HCT116 (cell line): ENCODE results near the gene SLC24A3. TPM values are rescaled to one million over a fixed set of nuclear protein-coding genes. Genes with fewer than 3 reads are reported as not detected.

Source experiments
- ATAC-seq: fragments of 200-7000 bp; cut with Tn5 transposase; 2 replicates; pipeline ENCODE4 v1.9.1; 2020; ENCODE audit warnings: mild to moderate bottlenecking, moderate library complexity
- BruUV-seq: library from RNA; stranded (reverse); fragments of 400-500 nt; replicated peaks from 2 replicates; lab custom pipeline; 2021; lab: Mats Ljungman, UMichigan
- CTCF ChIA-PET: fragments of 300-600 bp; sonication (Branson Sonifier 250); formaldehyde crosslinking; loops from one replicate; lab custom pipeline; 2021; ENCODE audit warnings: antibody characterized with exemption; lab: Charles Lee
- POLR2A ChIA-PET: fragments of 300-600, 350-600 bp; sonication (Branson Sonifier 250); formaldehyde crosslinking; loops from one replicate; lab custom pipeline; 2021; ENCODE audit warnings: antibody characterized with exemption; lab: Charles Lee
- RAD21 ChIA-PET, 2 experiments: fragments of 300-600 bp; sonication (Branson Sonifier 250); formaldehyde crosslinking; loops; one replicate each; lab custom pipeline; 2023; ENCODE audit warnings: low total read pairs in 2 of 2; ENCODE audit not compliant: uncharacterized antibody in 2 of 2, unreplicated experiment in 2 of 2, low non-redundant PET in 1 of 2; lab: Charles Lee
- DNase-seq: peaks from one replicate; pipeline ENCODE4 v3.0.0-alpha.2; 2010; ENCODE audit warnings: low read depth, low spot score
- H2AFZ ChIP-seq: fragments of 200-600 bp; shearing (Covaris generic), sonication (generic); 2 replicates; pipeline ENCODE4 v1.6.1; 2017; ENCODE audit warnings: low read depth, mixed run types, mixed read lengths, antibody characterized with exemption, low read length; ENCODE audit not compliant: poor library complexity, severe bottlenecking
- H3K27ac ChIP-seq: 2 replicates; pipeline ENCODE4 v1.5.1; 2012; ENCODE audit warnings: low read depth, low read length
- H3K27me3 ChIP-seq: fragments of 200-600 bp; sonication (generic); 2 replicates; pipeline ENCODE4 v1.6.1; 2016; ENCODE audit warnings: mixed run types, low read length, mixed read lengths; ENCODE audit not compliant: insufficient read depth
- H3K36me3 ChIP-seq, 2 experiments: fragments of 200-500 bp in 1 of 2; fragments of 200-600 bp in 1 of 2; sonication (Bioruptor generic) in 1 of 2; sonication (generic) in 1 of 2; 2 replicates each; pipeline versions ENCODE4 v1.5.1 to v1.6.1; 2014 to 2016; ENCODE audit warnings: low read length in 2 of 2, inconsistent platforms in 1 of 2, mixed read lengths in 1 of 2, mixed run types in 1 of 2; ENCODE audit not compliant: insufficient read depth in 2 of 2, control insufficient read depth in 1 of 2
- H3K4me1 ChIP-seq, 2 experiments: fragments of 200-600 bp in 1 of 2; sonication (generic) in 1 of 2; 2 replicates each; pipeline versions ENCODE4 v1.5.1 to v1.6.1; 2012 to 2017; ENCODE audit warnings: low read length in 2 of 2, inconsistent platforms in 1 of 2, mild to moderate bottlenecking in 1 of 2, mixed read lengths in 1 of 2, mixed run types in 1 of 2, moderate library complexity in 1 of 2; ENCODE audit not compliant: insufficient read depth in 2 of 2, control insufficient read depth in 1 of 2
- H3K4me2 ChIP-seq: fragments of 200-600 bp; sonication (generic); 2 replicates; pipeline ENCODE4 v1.6.1; 2017; ENCODE audit warnings: mixed run types, low read length, mixed read lengths
- H3K4me3 ChIP-seq, 2 experiments: fragments of 200-600 bp in 1 of 2; sonication (generic) in 1 of 2; replicated peaks in 1 of 2; 2 replicates each; pipeline ENCODE4 v1.5.1; 2011 to 2016; ENCODE audit warnings: low read length in 2 of 2, control low read depth in 1 of 2, low read depth in 1 of 2, mild to moderate bottlenecking in 1 of 2, mixed read lengths in 1 of 2, mixed run types in 1 of 2
- H3K79me2 ChIP-seq: fragments of 200-600 bp; sonication (generic); 2 replicates; pipeline ENCODE4 v1.6.1; 2017; ENCODE audit warnings: mild to moderate bottlenecking, mixed run types, low read length, moderate library complexity, mixed read lengths; ENCODE audit not compliant: insufficient read depth
- H3K9ac ChIP-seq: fragments of 200-600 bp; sonication (generic); 2 replicates; pipeline ENCODE4 v1.6.1; 2016; ENCODE audit warnings: low read length, mixed read lengths
- H3K9me2 ChIP-seq: fragments of 200-600 bp; sonication (generic), shearing (Covaris generic); 2 replicates; pipeline ENCODE4 v1.6.1; 2017; ENCODE audit warnings: mixed run types, mild to moderate bottlenecking, moderate library complexity; ENCODE audit not compliant: insufficient read depth
- H3K9me3 ChIP-seq, 2 experiments: fragments of 200-500 bp in 1 of 2; fragments of 200-600 bp in 1 of 2; sonication (Bioruptor generic) in 1 of 2; sonication (generic) in 1 of 2; 2 replicates each; pipeline ENCODE4 v1.6.1; 2014 to 2017; ENCODE audit warnings: low read length in 2 of 2, mixed read lengths in 2 of 2, inconsistent platforms in 1 of 2, low read depth in 1 of 2, mild to moderate bottlenecking in 1 of 2, mixed run types in 1 of 2, moderate library complexity in 1 of 2; ENCODE audit not compliant: control insufficient read depth in 1 of 2, insufficient read depth in 1 of 2
- H4K20me1 ChIP-seq: fragments of 200-600 bp; sonication (generic), shearing (Covaris generic); 2 replicates; pipeline ENCODE4 v1.6.1; 2017; ENCODE audit warnings: mixed run types, mild to moderate bottlenecking, moderate library complexity; ENCODE audit not compliant: insufficient read depth
- CBX3 ChIP-seq: IDR thresholded peaks from 2 replicates; pipeline ENCODE4 v1.6.1; 2012; ENCODE audit warnings: low read depth
- CEBPB ChIP-seq: IDR thresholded peaks from 2 replicates; pipeline ENCODE4 v1.6.1; 2012; ENCODE audit warnings: low read depth
- EGR1 ChIP-seq: IDR thresholded peaks from 2 replicates; pipeline ENCODE4 v1.6.1; 2012; ENCODE audit warnings: low read depth
- ELF1 ChIP-seq: IDR thresholded peaks from 2 replicates; pipeline ENCODE4 v1.6.1; 2012; ENCODE audit warnings: low read depth, borderline replicate concordance
- EZH2 ChIP-seq: fragments of 200-600 bp; sonication (generic); IDR thresholded peaks from 2 replicates; pipeline ENCODE4 v1.6.1; 2017; ENCODE audit warnings: antibody characterized with exemption, mixed run types
- EZH2phosphoT487 ChIP-seq: fragments of 200-600 bp; IDR thresholded peaks from 2 replicates; pipeline ENCODE4 v1.6.1; 2018; ENCODE audit warnings: antibody characterized with exemption, borderline replicate concordance
- FOSL1 ChIP-seq: IDR thresholded peaks from 2 replicates; pipeline ENCODE4 v1.6.1; 2012; ENCODE audit warnings: low read depth
- JUND ChIP-seq: IDR thresholded peaks from 2 replicates; pipeline ENCODE4 v1.6.1; 2012
- MAX ChIP-seq: IDR thresholded peaks from 2 replicates; pipeline ENCODE4 v1.6.1; 2012
- POLR2AphosphoS5 ChIP-seq: IDR thresholded peaks from 2 replicates; pipeline ENCODE4 v1.6.1; 2011; ENCODE audit warnings: mild to moderate bottlenecking, low read depth, low read length, moderate library complexity
- RAD21 ChIP-seq: IDR thresholded peaks from 2 replicates; pipeline ENCODE4 v1.6.1; 2012; ENCODE audit warnings: low read depth, mild to moderate bottlenecking
- SIN3A ChIP-seq: IDR thresholded peaks from 2 replicates; pipeline ENCODE4 v1.6.1; 2012; ENCODE audit warnings: low read depth
- SRF ChIP-seq: IDR thresholded peaks from 2 replicates; pipeline ENCODE4 v1.6.1; 2012; ENCODE audit warnings: low read depth
- TCF7L2 ChIP-seq: IDR thresholded peaks from 2 replicates; pipeline ENCODE4 v1.7.0; 2011; ENCODE audit warnings: borderline replicate concordance, inconsistent platforms; ENCODE audit not compliant: insufficient read depth, insufficient read length; ENCODE audit errors: extremely low read depth
- YY1 ChIP-seq: IDR thresholded peaks from 2 replicates; pipeline ENCODE4 v1.6.1; 2011; ENCODE audit warnings: low read length, low read depth, moderate library complexity, mild to moderate bottlenecking; ENCODE audit not compliant: insufficient replicate concordance; ENCODE audit errors: extremely low read depth
- ZFX ChIP-seq: fragments of 450-650 bp; IDR thresholded peaks from 2 replicates; pipeline ENCODE4 v1.6.1; 2017
- ZNF274 ChIP-seq: fragments of 200-500 bp; sonication (Bioruptor generic); IDR thresholded peaks from 2 replicates; pipeline ENCODE4 v1.6.1; 2014; ENCODE audit warnings: mild to moderate bottlenecking, low read depth, low read length, inconsistent platforms
- intact Hi-C: fragments of 100-400 bp; cut with micrococcal nuclease; formaldehyde crosslinking; loops from 2 replicates; pipeline ENCODE4 v1.10.0; 2022
- total RNA-seq: library from RNA; stranded (reverse); gene quantifications from one replicate; pipeline ENCODE4 v1.2.1, GENCODE V29; 2021; ENCODE audit not compliant: unreplicated experiment
- TF ChIP-seq, protein P1 (sequence below): IDR thresholded peaks from 2 replicates; pipeline ENCODE4 v1.6.1; 2012; ENCODE audit warnings: low read depth
- TF ChIP-seq, protein P2 (sequence below): IDR thresholded peaks from 2 replicates; pipeline ENCODE4 v1.6.1; 2011; ENCODE audit warnings: mild to moderate bottlenecking, low read length, moderate library complexity; ENCODE audit not compliant: insufficient replicate concordance; ENCODE audit errors: extremely low read depth
- TF ChIP-seq, protein P3 (sequence below), 3 experiments: fragments of 200-600 bp in 1 of 3; sonication (generic) in 1 of 3; IDR thresholded peaks in 2 of 3; conservative IDR thresholded peaks in 1 of 3; 2 replicates each; pipeline ENCODE4 v1.5.1; 2012 to 2017; ENCODE audit warnings: low read depth in 2 of 3, low read length in 2 of 3, antibody characterized with exemption in 1 of 3, borderline replicate concordance in 1 of 3, control low read depth in 1 of 3, mild to moderate bottlenecking in 1 of 3, mixed read lengths in 1 of 3, mixed run types in 1 of 3, moderate library complexity in 1 of 3; ENCODE audit not compliant: insufficient read depth in 1 of 3

Gene SLC24A3
- total RNA-seq, 1 experiment from 2014 or later: not detected

DNA sequence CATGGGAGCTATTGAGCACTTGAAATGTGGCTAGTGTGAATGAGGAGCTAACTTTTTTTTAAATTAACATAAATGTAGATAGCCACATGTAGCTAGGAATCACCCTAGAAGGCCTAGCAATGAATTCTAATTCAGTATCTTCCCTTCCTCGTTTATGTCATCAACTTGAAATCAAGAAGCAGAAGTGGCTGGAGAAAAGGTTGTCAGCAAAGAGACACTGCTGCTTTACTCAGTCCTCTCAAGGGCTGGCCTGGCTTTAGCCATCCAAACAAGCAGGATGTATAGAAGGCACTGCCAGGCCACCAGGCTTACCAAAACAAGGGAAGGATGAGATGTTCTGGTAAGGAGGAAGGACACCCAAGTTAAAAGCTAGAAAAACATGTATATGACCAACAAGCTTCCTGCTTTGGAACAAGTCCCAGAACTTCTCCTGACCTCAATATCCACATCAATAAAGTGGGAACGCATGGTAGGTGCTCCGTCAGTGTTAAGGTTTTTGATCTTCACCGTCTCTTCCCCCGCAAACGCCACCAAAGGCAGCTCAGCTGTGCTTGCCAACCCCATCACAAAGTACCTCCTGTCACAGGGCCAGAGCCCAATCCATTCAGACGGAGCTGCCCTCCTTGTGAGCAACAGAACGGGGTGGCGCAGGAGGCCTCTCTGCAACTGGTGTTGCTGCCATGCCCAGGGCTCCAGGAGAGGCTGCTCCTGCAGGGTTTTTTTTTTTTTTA is 309.8 kb downstream of the SLC24A3 start:
- no peak for DNase-seq
- no peak overlapping the region for H3K4me2 ChIP-seq
- RAD21 ChIA-PET: no interaction called here
- H3K9me3 ChIP-seq: no peaks in the 10 kb centered on the region
- no peak overlapping the region for H3K9ac ChIP-seq
- no peaks in the 10 kb centered on the region for H3K27me3 ChIP-seq
- no TSS peak for BruUV-seq
- no peak overlapping the region for H3K27ac ChIP-seq
- H3K4me1 ChIP-seq: no peaks in the 10 kb centered on the region
- TF ChIP-seq, protein P1, sequence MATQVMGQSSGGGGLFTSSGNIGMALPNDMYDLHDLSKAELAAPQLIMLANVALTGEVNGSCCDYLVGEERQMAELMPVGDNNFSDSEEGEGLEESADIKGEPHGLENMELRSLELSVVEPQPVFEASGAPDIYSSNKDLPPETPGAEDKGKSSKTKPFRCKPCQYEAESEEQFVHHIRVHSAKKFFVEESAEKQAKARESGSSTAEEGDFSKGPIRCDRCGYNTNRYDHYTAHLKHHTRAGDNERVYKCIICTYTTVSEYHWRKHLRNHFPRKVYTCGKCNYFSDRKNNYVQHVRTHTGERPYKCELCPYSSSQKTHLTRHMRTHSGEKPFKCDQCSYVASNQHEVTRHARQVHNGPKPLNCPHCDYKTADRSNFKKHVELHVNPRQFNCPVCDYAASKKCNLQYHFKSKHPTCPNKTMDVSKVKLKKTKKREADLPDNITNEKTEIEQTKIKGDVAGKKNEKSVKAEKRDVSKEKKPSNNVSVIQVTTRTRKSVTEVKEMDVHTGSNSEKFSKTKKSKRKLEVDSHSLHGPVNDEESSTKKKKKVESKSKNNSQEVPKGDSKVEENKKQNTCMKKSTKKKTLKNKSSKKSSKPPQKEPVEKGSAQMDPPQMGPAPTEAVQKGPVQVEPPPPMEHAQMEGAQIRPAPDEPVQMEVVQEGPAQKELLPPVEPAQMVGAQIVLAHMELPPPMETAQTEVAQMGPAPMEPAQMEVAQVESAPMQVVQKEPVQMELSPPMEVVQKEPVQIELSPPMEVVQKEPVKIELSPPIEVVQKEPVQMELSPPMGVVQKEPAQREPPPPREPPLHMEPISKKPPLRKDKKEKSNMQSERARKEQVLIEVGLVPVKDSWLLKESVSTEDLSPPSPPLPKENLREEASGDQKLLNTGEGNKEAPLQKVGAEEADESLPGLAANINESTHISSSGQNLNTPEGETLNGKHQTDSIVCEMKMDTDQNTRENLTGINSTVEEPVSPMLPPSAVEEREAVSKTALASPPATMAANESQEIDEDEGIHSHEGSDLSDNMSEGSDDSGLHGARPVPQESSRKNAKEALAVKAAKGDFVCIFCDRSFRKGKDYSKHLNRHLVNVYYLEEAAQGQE: no peak
- TF ChIP-seq TCF7L2 (no peak), ZNF274 (no peak), SIN3A (no peak), RAD21 (no peak), CEBPB (no peak), POLR2AphosphoS5 (no peak), CBX3 (no peak), SRF (no peak), MAX (no peak), FOSL1 (no peak), YY1 (no peak), EGR1 (no peak), EZH2phosphoT487 (no peak), ZFX (no peak), JUND (no peak), EZH2 (no peak), ELF1 (no peak)
- TF ChIP-seq, protein P2, sequence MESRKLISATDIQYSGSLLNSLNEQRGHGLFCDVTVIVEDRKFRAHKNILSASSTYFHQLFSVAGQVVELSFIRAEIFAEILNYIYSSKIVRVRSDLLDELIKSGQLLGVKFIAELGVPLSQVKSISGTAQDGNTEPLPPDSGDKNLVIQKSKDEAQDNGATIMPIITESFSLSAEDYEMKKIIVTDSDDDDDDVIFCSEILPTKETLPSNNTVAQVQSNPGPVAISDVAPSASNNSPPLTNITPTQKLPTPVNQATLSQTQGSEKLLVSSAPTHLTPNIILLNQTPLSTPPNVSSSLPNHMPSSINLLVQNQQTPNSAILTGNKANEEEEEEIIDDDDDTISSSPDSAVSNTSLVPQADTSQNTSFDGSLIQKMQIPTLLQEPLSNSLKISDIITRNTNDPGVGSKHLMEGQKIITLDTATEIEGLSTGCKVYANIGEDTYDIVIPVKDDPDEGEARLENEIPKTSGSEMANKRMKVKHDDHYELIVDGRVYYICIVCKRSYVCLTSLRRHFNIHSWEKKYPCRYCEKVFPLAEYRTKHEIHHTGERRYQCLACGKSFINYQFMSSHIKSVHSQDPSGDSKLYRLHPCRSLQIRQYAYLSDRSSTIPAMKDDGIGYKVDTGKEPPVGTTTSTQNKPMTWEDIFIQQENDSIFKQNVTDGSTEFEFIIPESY: no peak
- TF ChIP-seq, protein P3, sequence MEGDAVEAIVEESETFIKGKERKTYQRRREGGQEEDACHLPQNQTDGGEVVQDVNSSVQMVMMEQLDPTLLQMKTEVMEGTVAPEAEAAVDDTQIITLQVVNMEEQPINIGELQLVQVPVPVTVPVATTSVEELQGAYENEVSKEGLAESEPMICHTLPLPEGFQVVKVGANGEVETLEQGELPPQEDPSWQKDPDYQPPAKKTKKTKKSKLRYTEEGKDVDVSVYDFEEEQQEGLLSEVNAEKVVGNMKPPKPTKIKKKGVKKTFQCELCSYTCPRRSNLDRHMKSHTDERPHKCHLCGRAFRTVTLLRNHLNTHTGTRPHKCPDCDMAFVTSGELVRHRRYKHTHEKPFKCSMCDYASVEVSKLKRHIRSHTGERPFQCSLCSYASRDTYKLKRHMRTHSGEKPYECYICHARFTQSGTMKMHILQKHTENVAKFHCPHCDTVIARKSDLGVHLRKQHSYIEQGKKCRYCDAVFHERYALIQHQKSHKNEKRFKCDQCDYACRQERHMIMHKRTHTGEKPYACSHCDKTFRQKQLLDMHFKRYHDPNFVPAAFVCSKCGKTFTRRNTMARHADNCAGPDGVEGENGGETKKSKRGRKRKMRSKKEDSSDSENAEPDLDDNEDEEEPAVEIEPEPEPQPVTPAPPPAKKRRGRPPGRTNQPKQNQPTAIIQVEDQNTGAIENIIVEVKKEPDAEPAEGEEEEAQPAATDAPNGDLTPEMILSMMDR (IDR thresholded peaks at IDR 0.05 in 2 of 3, conservative IDR thresholded peaks at IDR 0.05 in 1 of 3; ENCODE audit: borderline replicate concordance in 1 of 3, insufficient read depth in 1 of 3, low read depth in 2 of 3, low read length in 2 of 3): no peak
- TF ChIP-seq, all 23 proteins: peak for 0
- Histone ChIP-seq H3K79me2 (no peaks in the 10 kb centered on the region), H4K20me1 (no peaks in the 10 kb centered on the region), H3K9me2 (no peaks in the 10 kb centered on the region), H3K36me3 (no peaks in the 10 kb centered on the region), H3K4me3 (no peak overlapping the region), H2AFZ (no peak overlapping the region)
- CTCF ChIA-PET: no interaction called here
- ATAC-seq: no peak
- POLR2A ChIA-PET: no interaction called here
- intact Hi-C loops: no loop called here
